Kidney capillary endothelial cell (primary cell): ENCODE measurements around the gene RHOG.
"Not testable (repeated sequence)": the region's sequence is repeated elsewhere in the genome, so short reads cannot be mapped to it uniquely, and the experiment has no call there.

Experiments used
- DNase-seq: peaks from one replicate; pipeline ENCODE4 v3.0.0-alpha.2; 2018; ENCODE audit warnings: low spot score

Gene RHOG

GRCh38 chr11:3808861-3809623, 31.7 kb downstream of the RHOG start:
- DNase-seq: peak; percentile 40

- peak; percentile 48 for DNase-seq
These were observed 32.6 kb downstream of the RHOG start, which contains the start of gene PGAP2 for GRCh38 chr11:3807909-3808860. TSS of gene PGAP2 (plus strand) at chr11:3808560. CDS start at chr11:3811260, 2,700 bp downstream.

- peak; percentile 44 for DNase-seq
These were observed 36.8 kb downstream of the RHOG start for GRCh38 chr11:3803726-3804495.

- DNase-seq: no peak
These were observed 38.6 kb downstream of the RHOG start for GRCh38 chr11:3802011-3802790.

GRCh38 chr11:3799873-3800272, 40.9 kb downstream of the RHOG start:
- DNase-seq: no peak

- DNase-seq: no peak
These were observed 41.6 kb downstream of the RHOG start for GRCh38 chr11:3799143-3799542.

- DNase-seq: peak; percentile 100
These were observed 43.2 kb downstream of the RHOG start, which contains the start of gene NUP98 for GRCh38 chr11:3797329-3798090. TSS of gene NUP98 (minus strand) at chr11:3797554. CDS start at chr11:3782117, 15,437 bp downstream.

- peak; percentile 24 for DNase-seq
These were observed 43.9 kb downstream of the RHOG start for GRCh38 chr11:3796801-3797328.

GRCh38 chr11:3796346-3796745, 44.4 kb downstream of the RHOG start:
- no peak for DNase-seq

GRCh38 chr11:3796002-3796311, 44.8 kb downstream of the RHOG start:
- no peak for DNase-seq

GRCh38 chr11:3795131-3796001, 45.4 kb downstream of the RHOG start:
- no peak for DNase-seq

GRCh38 chr11:3794387-3794786, 46.4 kb downstream of the RHOG start:
- not testable (repeated sequence) for DNase-seq

- peak; percentile 20 for DNase-seq
These were observed 53.9 kb downstream of the RHOG start for GRCh38 chr11:3786781-3787428.

- no peak for DNase-seq
These were observed 57.1 kb downstream of the RHOG start for GRCh38 chr11:3783611-3784010.

GRCh38 chr11:3782963-3783362, 57.8 kb downstream of the RHOG start:
- no peak for DNase-seq

- no peak for DNase-seq
These were observed 59.3 kb downstream of the RHOG start for GRCh38 chr11:3781423-3781822.
